ENCODE data around the gene LAMC1. TPM values are rescaled to one million over a fixed set of nuclear protein-coding genes. Genes with fewer than 3 reads are reported as not detected.

The LAMC1 gene
- total RNA-seq, 1 donor from 2014 or later: 449 TPM

- Mint-ChIP-seq H3K27me3 (ENCODE audit: low read depth) (no peaks in the 10 kb centered on the region), H3K27ac (ENCODE audit: unreplicated experiment) (peak overlapping the region; percentile 73), H3K4me3 (ENCODE audit: unreplicated experiment) (no peak overlapping the region), H3K4me1 (ENCODE audit: low read depth) (peaks cover 36% of the 10 kb centered on the region), H3K36me3 (ENCODE audit: low read depth) (no peaks in the 10 kb centered on the region), H3K9me3 (ENCODE audit: low read depth) (no peaks in the 10 kb centered on the region)
- TF ChIP-seq CTCF (IDR thresholded peaks at IDR 0.05): no peak
- DNase-seq (ENCODE audit: low spot score): no peak
These were observed 168.6 kb downstream of the LAMC1 start for GRCh38 chr1:183191833-183192232.

- Mint-ChIP-seq H3K36me3 (ENCODE audit: low read depth) (no peaks in the 10 kb centered on the region), H3K27ac (ENCODE audit: unreplicated experiment) (no peak overlapping the region), H3K9me3 (ENCODE audit: low read depth) (no peaks in the 10 kb centered on the region)
These were observed 170.8 kb downstream of the LAMC1 start for GRCh38 chr1:183193963-183194525.

GRCh38 chr1:183194527-183195141, 171.4 kb downstream of the LAMC1 start:
- no peak for DNase-seq (ENCODE audit: low spot score)
- no peak overlapping the region for H3K4me3 Mint-ChIP-seq (ENCODE audit: unreplicated experiment)
- no peak for TF ChIP-seq CTCF (IDR thresholded peaks at IDR 0.05)
- H3K36me3 Mint-ChIP-seq (ENCODE audit: low read depth): no peaks in the 10 kb centered on the region
- H3K9me3 Mint-ChIP-seq (ENCODE audit: low read depth): no peaks in the 10 kb centered on the region
- no peaks in the 10 kb centered on the region for H3K27me3 Mint-ChIP-seq (ENCODE audit: low read depth)
- H3K4me1 Mint-ChIP-seq (ENCODE audit: low read depth): peaks cover 44% of the 10 kb centered on the region
- peak overlapping the region; percentile 82 for H3K27ac Mint-ChIP-seq (ENCODE audit: unreplicated experiment)

More at GRCh38 chr1:183193963-183194525, 170.8 kb downstream of the LAMC1 start:
- peaks cover 44% of the 10 kb centered on the region for H3K4me1 Mint-ChIP-seq (ENCODE audit: low read depth)
- TF ChIP-seq CTCF (IDR thresholded peaks at IDR 0.05): no peak
- H3K27me3 Mint-ChIP-seq (ENCODE audit: low read depth): no peaks in the 10 kb centered on the region
- no peak overlapping the region for H3K4me3 Mint-ChIP-seq (ENCODE audit: unreplicated experiment)
- DNase-seq (ENCODE audit: low spot score): no peak

GRCh38 chr1:183195142-183195574, 171.9 kb downstream of the LAMC1 start:
- no peak overlapping the region for H3K4me3 Mint-ChIP-seq (ENCODE audit: unreplicated experiment)
- no peak for TF ChIP-seq CTCF (IDR thresholded peaks at IDR 0.05)
- H3K36me3 Mint-ChIP-seq (ENCODE audit: low read depth): no peaks in the 10 kb centered on the region
- peaks cover 44% of the 10 kb centered on the region for H3K4me1 Mint-ChIP-seq (ENCODE audit: low read depth)
- H3K27ac Mint-ChIP-seq (ENCODE audit: unreplicated experiment): peak overlapping the region; percentile 82
- no peaks in the 10 kb centered on the region for H3K27me3 Mint-ChIP-seq (ENCODE audit: low read depth)
- no peak for DNase-seq (ENCODE audit: low spot score)
- no peaks in the 10 kb centered on the region for H3K9me3 Mint-ChIP-seq (ENCODE audit: low read depth)

Other genes with a start within 250 kb of the LAMC1 start
- gene NPL, start 233.6 kb upstream of the LAMC1 start, total RNA-seq: 2.3 to 5.0 TPM (median 4.3 TPM) in 3 replicates
- gene DHX9, start 184.1 kb upstream of the LAMC1 start, total RNA-seq: 116 to 167 TPM (median 117 TPM) in 3 replicates
- gene SHCBP1L, start 70.3 kb upstream of the LAMC1 start, total RNA-seq: not detected in 3 replicates
- 13.8 to 20.1 TPM (median 14.5 TPM) in 3 replicates for gene LAMC2, start 162.8 kb downstream of the LAMC1 start, total RNA-seq

Measured in chondrocyte (in vitro differentiated cells).